GM12891 (cell line): ENCODE data around the gene BLOC1S6.

Source experiments
- POLR2AphosphoS5 ChIP-seq: IDR thresholded peaks from 2 replicates; pipeline ENCODE4 v1.6.1; 2011; ENCODE audit warnings: low read depth, low read length, control low read depth
- POU2F2 ChIP-seq: IDR thresholded peaks from 2 replicates; pipeline ENCODE4 v1.6.1; 2011; ENCODE audit warnings: low read depth, mild to moderate bottlenecking, control low read depth, low read length, moderate library complexity
- SPI1 ChIP-seq: IDR thresholded peaks from 2 replicates; pipeline ENCODE4 v1.6.1; 2011; ENCODE audit warnings: low read depth, low read length, control low read depth

- TF ChIP-seq SPI1: no peak
- no peak for TF ChIP-seq POLR2AphosphoS5
- no peak for TF ChIP-seq POU2F2
These were observed 1.1 kb upstream of the BLOC1S6 start for GRCh38 chr15:45586125-45586524.
